Hematopoietic multipotent progenitor cell treated with erythropoietin and hydrocortisone succinate and interleukin-3 and kit ligand, for 4 days (in vitro differentiated cells): ENCODE data around the gene HSF5.
"Not testable (repeated sequence)": the region's sequence is repeated elsewhere in the genome, so short reads cannot be mapped to it uniquely, and the experiment has no call there.

ENCODE experiments used
- DNase-seq: peaks from one replicate; pipeline ENCODE4 v3.0.0-alpha.2; 2015

HSF5 gene

DNA sequence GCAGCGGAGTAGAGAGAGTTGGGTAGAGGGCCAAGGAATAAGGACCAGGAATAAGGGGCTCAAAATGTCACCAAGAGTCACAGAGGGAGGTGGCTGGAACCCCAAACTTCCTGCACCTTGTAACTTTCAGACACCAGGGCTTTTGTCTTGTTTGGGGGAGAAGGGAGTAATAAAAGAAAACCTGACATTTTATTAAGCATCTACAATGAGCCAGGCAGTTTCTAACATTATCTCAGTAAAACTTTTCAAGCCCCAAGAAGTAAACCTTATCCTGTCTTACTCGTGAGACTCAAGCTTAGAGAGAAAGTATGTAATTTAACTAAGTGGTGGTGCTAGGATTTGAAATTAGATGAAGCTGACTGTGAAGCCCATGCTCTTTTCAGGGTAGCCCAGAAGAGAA, 27.1 kb upstream of the HSF5 start:
- no peak for DNase-seq

DNA sequence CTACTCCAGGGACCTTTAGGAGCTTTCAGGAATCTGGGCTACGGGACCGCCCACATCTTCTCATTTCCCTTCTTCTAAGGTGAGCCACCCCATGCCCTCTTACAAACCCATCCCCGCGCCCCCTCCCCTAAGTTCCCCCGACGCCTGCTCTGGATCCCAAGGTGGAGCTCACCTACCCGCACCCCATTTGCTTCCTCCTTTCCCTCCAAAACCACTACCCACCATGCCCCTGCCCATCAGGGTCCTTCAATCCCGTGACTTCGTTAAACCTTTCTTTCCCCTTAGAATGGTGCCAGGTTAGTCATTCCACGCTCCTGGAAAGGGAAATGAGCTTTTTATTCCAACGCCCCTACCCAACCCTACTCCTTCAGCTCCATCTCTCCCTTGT, 26.6 kb upstream of the HSF5 start:
- no peak for DNase-seq

DNA sequence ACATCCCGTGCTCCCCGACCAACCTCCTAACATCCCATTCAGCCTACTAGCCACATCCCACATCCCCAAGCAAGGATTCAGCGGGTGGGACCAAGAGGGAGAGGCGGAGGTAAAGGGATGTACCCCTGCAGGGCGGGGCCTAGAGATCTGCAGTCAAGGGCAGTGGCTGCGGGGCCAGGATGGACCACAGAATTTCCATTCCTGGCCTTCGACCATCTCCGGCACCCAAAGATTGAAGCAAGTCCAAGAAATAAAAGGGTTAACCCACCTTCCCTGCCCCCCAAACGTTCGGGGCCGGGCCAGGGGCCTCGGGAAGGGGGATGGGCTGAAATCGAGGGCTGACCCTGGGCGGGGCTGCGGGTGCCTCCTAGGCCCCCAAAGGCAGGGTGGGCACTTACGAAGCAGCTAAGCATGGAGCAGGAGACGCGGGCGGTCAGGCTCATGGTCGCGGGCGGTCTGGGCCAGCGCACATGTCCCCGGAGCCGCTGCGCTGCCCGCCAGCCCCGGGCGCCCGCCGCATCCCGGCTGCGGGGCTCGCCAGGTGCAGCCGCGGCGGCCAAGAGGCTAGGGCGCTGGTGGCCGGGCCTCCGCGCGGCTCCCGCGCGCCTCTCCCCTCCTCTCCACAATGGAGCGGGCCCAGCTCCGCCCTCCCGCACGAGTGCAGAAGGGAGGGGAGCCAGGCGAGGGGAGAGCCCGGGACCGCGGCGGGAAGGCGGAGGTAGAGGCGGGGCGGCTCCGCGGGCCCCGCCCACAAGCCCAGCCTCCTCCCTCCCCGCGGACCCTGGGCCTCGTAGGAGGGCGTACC, 26.0 kb upstream of the HSF5 start, which contains the start of gene MTMR4:
Gene MTMR4 (minus strand): TSS at position 674 of the 805 bp plus-strand sequence. CDS start 231 bp downstream, at position 443.
- peak; percentile 93 for DNase-seq

DNA sequence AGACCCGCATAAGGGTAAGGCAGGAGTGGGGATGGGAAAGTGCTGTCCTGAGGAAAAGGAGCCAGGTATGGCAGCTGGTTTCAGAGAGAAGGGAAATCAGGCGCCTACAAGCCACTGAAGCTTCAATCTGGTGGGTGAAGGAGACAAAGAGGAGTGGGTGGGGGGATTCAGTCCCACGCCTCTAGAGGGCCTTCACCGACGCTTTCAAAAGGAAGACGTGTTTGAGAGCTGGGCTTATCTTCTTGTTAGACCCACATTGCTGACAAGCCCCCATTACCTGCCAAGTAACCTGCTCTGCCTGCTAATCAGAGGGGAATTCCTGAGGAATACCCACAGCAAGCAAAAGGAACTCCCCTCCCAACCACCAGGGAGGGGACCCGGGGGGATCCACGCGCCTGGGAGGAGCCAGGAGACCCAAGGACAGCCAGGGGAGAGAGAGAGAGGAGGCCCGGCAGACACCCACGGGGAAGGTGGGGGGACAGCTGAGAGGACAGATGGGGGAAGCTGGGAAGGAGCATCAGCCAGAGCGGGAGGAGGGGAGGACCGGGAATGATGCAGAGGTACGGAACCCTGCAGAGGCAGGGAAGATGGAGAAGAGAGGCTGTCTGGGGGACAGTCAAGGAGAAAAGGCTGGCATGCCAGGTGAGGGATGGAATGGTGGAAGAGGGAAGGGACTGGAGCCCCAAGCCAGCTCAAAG, 25.2 kb upstream of the HSF5 start:
- no peak for DNase-seq

DNA sequence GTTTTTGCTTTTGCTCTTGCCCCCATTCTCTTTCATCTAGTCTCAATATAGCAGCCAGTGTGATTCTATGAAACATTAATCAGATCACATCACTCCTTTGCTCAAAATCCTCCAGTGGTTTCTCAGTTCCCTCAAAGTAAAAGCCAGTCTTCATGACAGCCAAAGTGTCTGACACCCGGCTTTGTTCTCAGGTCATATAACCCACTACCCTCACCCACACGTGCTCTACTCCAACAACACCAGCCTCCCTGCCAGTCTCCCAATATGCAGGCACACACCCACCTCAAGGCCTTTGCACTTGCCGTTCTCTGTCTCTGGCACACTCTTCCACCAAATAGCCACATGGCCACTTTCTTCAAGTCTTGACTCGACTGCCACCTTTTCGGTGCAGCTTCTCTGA, 21.9 kb upstream of the HSF5 start:
- no peak for DNase-seq

DNA sequence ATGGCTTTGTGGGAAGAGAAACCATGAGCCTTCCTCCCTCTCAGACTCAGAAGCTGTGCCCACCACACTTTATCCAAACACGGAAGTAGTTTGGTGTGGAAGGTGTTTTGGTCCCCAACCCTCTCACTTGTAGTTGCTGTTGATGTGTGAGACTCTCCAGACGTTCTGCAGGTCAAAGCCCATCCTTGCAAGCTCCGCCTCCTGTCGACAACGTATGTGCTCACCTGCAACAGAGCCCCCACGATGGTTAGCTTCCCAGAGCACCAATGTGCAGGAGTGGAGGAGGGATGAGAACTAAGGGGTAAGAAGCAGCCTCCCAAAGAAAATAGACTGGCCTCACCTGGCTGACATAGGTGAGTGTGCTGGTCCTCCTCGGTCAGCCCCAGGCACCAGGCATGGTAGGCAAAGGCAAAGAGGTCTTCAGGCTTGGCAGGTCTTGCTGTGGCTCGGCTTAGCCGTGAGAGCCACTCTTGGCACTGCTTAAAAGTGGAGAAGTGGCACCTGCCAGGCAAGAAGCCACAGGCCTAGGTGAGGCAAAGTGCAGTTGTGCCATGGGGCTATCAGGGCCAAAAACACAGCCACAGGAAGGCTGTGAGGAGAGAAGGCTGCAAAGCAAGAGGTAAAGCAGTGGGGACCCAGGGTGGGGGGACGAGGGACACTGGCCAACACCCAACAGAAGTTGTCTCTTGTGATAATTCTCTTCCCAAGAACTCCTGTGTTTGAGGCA, 20.3 kb upstream of the HSF5 start:
- DNase-seq, result no peak

DNA sequence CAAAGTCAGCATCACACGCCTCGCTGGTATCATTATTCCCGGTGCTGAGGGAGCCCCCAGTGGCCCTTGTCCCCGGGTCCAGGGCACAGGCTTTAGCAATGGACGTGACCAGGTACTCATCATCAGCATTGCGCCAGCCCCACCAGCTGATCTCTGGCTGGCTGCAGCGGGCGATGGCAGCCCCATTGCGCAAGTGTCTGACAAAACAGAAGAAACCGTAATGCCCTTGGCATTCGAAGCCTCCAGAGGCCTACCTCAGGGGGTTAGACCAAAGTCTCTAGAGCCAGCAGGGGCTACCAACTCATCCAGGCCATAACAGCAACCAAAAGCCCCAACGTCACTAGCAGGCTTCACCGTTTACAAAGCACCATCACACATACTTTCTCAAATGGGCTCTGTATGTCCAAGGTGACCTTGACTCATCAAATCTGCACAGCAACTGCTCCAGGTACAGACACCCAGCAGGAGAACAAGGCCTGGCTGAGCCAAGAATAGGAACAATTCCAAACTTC, 19.0 kb upstream of the HSF5 start:
- DNase-seq, result no peak

DNA sequence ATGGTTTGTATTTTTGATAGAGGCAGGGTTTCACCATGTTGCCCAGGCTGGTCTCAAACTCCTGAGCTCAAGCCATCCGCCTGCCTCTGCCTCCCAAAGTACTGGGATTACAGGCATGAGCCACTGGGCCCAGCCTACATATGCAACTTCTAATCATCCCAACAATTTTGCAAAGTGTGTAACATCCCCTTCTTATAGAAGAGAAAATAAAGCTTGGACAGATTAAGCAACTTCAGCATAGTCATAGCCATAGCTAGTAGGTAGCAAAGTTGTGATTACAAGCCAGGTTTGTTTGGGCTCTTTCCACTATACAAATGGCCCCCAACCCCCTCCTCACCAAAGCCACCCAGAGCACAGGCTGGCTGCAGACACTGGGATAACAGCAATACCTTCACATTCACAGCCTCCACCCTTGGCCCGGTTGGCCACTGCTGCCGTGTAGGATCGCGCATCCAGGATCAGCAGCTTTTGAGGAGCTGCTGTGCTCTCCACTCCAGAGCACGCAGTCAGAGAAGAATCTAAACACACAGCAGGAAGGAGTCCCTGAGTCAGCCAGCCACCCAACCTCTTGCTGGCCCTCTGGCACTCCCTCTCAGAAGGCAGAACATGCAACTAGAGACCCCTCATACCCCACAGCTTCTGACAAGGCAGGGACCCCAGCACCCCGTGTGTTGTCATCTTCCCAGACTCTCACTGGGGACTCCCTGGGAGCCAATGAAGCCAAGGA, 18.3 kb upstream of the HSF5 start:
- DNase-seq, result no peak

DNA sequence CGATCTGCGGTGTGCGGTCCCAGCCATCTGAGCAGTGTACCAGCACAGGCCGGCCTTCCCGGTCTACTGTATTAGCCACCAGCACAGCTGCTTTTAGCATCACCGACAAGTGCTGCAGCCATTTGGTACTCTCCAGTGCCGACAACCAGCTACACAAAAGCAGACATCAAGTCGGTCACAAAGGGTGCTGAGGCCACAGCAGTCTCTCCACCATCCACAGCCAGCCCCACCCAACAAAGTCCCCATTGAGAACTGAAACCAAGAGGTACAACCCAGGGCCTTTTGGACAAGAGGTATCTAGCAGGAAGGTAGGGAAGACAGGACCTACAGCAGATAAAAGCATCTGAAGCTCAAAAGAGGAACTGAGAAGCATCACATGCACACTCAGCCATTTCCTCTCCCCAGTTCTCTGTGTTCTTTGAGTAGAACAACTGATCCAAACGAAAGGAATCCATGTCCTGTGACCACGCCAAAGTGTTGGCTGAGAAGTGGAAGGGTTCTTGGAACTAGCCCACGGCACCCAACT, 16.7 kb upstream of the HSF5 start:
- DNase-seq, result peak; percentile 61

DNA sequence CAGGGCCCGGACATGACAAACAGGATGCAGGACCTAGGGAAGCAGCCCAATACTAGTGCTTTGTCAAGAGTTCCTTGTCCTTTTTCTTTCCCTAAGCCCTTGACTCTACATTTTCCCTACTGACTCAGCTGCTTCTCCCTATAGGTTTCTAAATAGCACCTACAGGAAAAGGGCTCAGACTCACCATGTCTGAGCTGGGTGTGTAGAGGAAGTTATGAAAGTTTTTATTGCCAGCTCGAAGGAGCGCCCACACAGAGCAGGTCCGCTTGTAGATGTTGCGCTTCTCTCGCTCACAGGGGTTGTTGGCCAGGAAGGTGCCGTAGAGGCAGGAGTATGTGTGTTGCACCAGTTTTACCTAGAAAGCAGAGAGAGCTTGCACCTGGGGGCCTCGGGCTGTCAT, 15.7 kb upstream of the HSF5 start:
- DNase-seq, result no peak

DNA sequence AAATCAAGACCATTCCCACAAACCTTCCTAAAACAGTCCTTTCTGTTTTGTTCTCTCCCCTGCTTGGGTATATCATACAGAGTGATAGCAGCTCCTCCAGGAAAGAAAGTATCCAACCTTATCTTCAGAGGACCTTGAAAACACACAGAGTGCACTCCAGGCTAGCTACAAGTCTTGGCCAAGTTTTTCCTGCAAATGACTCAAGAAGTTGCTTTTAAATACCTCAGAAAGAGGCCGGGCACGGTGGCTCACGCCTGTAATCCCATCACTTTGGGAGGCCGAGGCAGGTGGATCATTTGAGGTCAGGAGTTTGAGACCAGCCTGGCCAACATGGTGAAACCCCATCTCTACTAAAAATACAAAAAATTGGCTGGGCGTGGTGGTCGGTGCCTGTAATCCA, 14.9 kb upstream of the HSF5 start:
- not testable (repeated sequence) for DNase-seq

DNA sequence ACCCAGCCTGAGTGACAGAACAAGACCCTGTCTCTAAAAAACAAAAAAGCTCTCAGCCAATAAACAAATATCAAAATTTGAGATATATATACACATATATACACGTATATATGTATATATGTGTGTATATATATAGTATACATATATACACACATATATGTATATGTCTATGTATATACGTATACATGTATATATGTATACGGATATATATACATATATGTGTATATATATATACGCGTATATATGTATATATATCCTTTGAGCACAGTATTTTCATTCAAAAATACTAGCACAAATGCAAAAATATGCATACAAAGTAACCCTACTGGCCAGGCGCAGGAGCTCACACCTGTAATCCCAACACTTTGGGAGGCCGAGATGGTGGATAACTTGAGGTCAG, 13.2 kb upstream of the HSF5 start:
- DNase-seq, result no peak

DNA sequence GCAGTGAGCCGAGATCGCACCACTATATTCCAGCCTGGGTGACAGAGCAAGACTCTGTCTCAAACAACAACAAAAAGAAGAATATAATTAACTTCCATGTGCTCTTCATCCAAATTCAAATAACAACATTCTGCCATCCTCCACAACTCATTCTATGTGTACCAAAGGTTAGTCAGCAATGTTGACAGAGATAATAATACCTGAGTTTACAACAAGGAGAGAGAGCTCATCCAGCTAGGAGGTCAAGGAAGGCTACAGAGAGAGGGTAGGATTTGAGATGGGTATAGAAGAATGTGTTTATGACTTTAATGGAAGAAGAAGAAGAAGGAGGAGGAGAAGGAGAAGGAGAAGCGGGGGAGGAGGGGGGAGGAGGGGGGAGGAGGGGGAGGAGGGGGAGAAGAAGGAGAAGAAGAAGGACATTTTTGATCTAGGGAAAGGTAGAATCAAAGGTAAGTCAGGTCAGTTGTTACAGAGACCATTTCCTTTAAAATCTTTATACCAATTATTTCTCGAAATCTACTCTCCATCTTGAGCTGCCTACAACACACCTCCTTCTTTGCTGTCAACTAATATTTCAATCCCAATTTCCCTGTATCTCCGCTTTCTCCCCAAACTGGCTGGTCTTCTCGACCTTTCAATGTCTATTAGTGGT, 10.1 kb upstream of the HSF5 start:
- DNase-seq, result no peak

DNA sequence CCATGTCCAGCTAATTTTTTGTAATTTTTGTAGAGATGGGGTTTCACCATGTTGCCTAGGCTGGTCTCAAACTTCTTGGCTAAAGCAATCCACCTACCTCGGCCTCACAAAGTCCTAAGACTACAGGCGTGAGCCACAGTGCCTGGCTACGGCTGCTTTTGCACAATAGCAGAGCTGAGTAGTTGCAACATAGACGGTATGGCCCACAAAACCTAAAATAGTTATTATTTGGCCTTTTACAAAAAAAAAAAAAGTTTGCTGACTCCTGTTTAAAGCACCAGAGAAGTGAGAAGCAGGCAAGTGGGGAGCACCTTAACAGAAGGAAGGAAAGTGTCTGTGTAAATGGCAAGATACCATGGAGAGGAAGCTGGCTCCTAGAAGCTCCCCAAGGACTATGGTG, 5.3 kb upstream of the HSF5 start:
- DNase-seq, result peak; percentile 27

DNA sequence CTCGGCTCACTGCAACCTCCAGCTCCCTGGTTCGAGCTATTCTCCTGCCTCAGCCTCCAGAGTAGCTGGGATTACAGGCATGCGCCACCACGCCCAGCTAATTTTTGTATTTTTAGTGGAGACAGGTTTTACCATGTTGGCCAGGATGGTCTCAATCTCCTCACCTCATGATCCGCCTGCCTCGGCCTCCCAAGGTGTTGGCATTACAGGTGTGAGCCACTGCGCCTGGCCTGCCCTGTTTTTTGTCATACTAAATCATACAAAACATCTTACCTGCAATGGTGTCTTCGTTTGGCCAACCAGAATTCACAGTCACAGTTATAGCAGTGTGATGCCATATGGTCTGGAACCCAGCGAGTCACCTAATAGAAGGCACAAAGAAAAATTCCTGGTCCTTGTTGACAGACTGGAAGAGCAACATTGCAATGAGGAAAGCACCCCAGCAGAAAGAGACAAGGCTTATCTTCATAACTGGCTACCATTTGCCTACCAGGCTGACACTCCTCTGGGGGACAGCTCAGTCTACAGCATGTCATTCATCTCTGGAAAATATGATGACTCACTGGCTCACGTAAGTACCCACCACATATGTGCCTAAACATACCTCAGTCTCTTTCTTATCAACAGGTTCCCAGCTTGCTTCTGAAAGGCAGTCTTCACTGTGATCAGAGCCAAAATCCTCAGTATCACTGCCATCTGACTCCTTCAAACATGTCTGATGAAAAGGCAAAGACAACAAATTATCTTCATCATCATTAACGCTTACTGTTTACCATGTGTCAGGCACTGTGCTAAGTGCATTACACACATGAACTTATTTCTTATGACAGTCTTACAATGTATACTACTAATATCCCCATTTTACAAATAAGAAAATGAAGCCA, 4.3 kb upstream of the HSF5 start:
- peak; percentile 85 for DNase-seq

DNA sequence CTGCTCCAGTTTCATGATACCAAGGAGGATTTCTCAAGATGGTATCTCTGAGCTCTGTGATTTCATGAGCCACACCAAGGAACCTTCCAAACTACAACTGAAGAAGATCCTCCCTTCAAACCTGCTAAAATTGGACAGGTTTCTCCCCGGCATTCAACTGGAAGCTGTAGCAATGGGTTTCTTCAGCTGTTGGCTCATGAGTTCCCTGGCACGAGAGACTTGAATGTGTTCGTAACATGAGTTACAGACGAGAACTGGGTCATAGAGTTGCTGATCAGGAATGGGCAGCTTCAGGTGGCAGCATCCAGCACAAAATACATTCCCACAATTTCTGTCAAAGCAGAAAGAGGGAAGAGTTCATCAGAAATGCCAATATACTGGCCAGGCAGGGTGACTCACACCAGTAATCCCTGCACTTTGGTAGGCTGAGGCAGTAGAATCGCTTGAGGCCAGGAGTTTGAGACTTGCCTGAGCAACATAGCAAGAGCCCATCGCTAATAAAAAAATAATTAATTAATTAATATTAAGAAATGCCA, 3.4 kb upstream of the HSF5 start:
- DNase-seq, result no peak

DNA sequence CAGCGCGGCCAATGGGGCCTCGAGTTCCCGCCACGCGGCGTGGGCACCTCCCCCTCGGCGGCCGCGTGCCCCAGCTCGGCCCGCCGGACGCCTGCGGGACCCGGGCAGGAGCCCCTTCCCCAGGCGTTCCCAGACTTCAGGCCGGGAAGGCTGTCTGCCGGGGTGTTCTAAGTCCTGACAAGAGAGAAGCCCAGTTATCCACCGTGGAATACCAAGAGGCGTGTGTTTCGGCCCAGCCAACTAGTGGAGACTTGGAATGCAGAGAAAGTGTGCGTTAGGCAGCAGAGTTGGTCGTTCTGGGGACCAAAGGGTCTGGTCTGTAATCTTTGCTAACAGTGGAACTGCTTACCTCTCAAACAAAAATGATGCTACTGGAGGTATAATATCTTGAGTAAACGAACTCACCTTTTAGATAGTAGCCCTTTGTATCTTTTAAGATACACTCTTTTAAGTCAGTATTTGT, 251 bp upstream of the HSF5 start:
- peak; percentile 10 for DNase-seq

DNA sequence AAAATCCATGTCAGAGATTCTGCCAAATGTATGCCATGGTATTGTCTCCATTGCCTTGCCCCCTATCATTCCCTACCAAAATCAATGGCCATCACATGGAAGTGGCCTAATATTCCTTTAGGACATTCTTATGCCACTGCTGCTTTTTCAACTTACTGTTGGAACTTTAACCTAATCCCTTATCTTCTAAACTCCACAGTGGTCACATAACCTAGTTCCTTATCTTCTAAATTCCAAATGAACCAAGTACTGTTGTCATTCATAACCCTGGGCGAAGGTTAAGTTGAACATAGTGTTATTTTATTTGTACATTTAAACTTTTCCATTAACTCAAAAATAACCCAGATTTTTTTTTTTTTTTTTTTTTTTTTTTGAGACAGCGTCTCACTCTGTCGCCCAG, 3.6 kb downstream of the HSF5 start:
- no peak for DNase-seq

DNA sequence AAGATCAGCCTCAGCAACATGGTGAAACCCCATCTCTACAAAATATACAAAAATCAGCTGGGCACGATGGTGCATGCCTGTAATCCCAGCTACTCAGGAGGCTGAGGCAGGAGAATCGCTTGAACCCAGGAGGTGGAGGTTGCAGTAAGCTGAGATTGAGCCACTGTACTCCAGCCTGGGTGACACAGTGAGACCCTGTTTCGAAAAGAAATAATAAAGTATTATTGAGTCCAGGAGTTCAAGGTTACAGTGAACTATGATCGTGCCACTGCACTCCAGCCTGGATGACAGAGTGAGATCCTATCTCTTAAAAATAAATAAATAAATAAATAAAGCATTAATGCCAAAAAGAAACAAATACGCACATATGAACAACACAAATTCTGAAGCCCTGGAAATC, 6.4 kb downstream of the HSF5 start:
- DNase-seq, result not testable (repeated sequence)

DNA sequence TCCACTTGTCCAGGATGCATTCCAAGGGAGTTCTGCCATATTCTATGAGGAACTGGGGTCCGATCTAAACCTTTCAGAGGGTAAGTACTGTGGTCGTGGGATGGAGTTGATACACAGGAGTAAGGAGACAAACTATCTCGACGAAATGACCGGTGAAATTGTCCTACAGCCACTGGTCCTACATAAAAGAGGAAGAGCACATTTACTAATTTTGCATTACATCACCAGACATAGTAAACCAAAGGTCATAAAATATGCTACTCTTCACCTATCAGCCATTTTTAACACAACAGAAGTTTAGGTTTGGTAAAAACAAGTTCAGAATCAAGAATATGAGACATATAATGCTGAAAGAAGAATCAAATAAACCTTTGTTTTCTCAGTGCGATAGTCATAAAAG, 8.1 kb downstream of the HSF5 start:
- DNase-seq, result no peak

DNA sequence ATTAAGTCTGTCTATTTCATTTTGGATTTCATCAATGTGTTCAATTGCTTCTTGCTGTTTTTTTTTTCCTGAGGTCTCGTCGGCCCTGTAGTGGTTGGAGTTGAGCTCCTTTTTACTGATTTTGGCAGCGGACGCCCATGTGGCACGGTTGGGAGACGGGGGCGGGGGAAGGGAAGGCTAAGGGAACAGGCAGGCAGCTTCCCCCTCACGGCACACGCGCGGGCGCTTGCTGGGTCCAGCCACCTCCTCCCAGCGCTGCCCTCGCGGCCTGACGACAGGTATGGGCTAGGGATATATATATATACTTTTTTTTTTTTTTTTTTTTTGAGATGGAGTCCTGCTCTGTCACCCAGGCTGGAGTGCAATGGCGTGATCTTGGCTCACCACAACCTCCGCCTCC, 11.4 kb downstream of the HSF5 start:
- DNase-seq, result no peak
